Uterus (tissue), 4 donors: Measurements from ENCODE around the gene CYP2A6. TPM values are rescaled to one million over a fixed set of nuclear protein-coding genes. Genes with fewer than 3 reads are reported as not detected.
A peak's percentile ranks its signal among the peaks of the same experiment; 100 is the strongest.

Source experiments
- DNase-seq, 2 donors: peaks; one replicate each; pipeline ENCODE4 v3.0.0-alpha.2; 2019 to 2020
- H3K27ac ChIP-seq, 2 donors: fragments of 200-600 bp; sonication (generic); 1 replicate in 1 of 2; 2 replicates in 1 of 2; pipeline ENCODE4 v1.5.1; 2016 to 2018
- H3K27me3 ChIP-seq, 2 donors: fragments of 200-600 bp; sonication (generic); one replicate each; pipeline ENCODE4 v1.5.1; 2018 to 2019; ENCODE audit warnings: control low read depth in 1 of 2
- H3K36me3 ChIP-seq, 2 donors: fragments of 200-600 bp; sonication (generic); one replicate each; pipeline ENCODE4 v1.5.1; 2019; ENCODE audit warnings: control low read depth in 1 of 2
- H3K4me1 ChIP-seq, 2 donors: fragments of 200-600 bp; sonication (generic); one replicate each; pipeline ENCODE4 v1.5.1; 2018 to 2019; ENCODE audit warnings: control low read depth in 1 of 2
- H3K4me3 ChIP-seq, 2 donors: fragments of 200-600 bp; sonication (generic); 1 replicate in 1 of 2; 2 replicates in 1 of 2; pipeline ENCODE4 v1.5.1; 2018 to 2019; ENCODE audit warnings: mild to moderate bottlenecking in 1 of 2
- H3K9me3 ChIP-seq, 2 donors: fragments of 200-600 bp; sonication (generic); one replicate each; pipeline ENCODE4 v1.5.1; 2019; ENCODE audit warnings: control low read depth in 1 of 2
- CTCF ChIP-seq, 4 experiments: fragments of 200-600 bp in 2 of 4; fragments of 450-650 bp in 2 of 4; sonication (generic) in 2 of 4; IDR thresholded peaks; one replicate each; pipeline ENCODE4 v1.5.1; 2016 to 2019; ENCODE audit warnings: antibody characterized with exemption in 4 of 4, mild to moderate bottlenecking in 2 of 4, moderate library complexity in 1 of 4
- POLR2A ChIP-seq, 2 donors: fragments of 450-650 bp; IDR thresholded peaks; one replicate each; pipeline ENCODE4 v1.6.1; 2016; ENCODE audit warnings: antibody characterized with exemption in 2 of 2, mild to moderate bottlenecking in 1 of 2, moderate library complexity in 1 of 2
- intact Hi-C: fragments of 100-400 bp; cut with DNase I; formaldehyde crosslinking; loops from one replicate; pipeline ENCODE4 v1.15.1; 2023; ENCODE audit warnings: low total_unique reads
- total RNA-seq, 4 donors: library from RNA; depleted of rRNA in 3 of 4; stranded (reverse); fragments of >200 nt in 3 of 4; gene quantifications; one replicate each; pipeline versions ENCODE4 v1.1.0 to v1.2.4, GENCODE V29; 2014 to 2023
- donor health status: DM: yes; HTN: yes; CAD: no.

The CYP2A6 gene
- total RNA-seq, 4 donors from 2014 or later = 0.64 TPM; not detected in 3

DNA sequence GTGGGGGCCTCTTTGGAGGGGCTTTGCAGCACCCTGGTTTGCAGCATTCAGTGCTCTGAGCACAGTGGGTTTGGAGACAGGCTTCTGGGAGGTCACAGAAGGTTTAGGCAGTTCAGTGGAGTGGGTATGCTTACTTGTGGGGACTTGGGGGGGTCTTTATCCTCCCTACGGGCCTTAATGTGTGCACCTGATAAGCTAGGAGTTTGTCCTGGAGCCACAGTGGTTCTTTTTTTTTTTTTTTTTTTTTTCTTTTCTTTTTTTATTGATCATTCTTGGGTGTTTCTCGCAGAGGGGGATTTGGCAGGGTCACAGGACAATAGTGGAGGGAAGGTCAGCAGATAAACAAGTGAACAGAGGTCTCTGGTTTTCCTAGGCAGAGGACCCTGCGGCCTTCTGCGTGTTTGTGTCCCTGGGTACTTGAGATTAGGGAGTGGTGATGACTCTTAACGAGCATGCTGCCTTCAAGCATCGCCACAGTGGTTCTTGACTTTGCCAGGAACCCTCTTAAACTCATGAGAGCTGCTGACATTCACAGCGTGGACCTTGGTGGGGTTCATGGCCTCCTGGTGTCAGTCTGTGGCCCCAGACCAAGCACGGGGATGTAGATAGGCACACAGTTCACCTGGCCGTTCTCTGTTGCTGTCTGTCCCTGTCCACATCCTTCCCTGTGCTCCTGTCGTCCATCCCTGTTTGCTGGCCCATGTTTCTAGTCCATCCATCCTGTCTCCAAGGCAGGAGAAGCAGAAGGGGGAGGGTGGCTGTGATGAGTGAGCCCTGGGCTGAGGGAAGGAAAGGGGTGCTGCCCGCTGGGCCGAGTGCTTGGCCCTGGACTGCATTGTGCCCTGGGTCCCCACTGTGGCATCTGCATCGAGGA is 48.6 kb downstream of the CYP2A6 start:
- H3K4me3 ChIP-seq = peak overlapping the region in 1 of 2 donors; percentile 82
- peaks cover 8 to 42% of the 10 kb centered on the region in 2 donors for H3K4me1 ChIP-seq
- no peaks in the 10 kb centered on the region for H3K36me3 ChIP-seq
- no peaks in the 10 kb centered on the region for H3K9me3 ChIP-seq
- H3K27ac ChIP-seq = peak overlapping the region; percentile 94 to 97
- no peak for DNase-seq
- intact Hi-C loops = no loop called here
- no peaks in the 10 kb centered on the region for H3K27me3 ChIP-seq
- TF ChIP-seq POLR2A (IDR thresholded peaks at IDR 0.05) = no peak
- TF ChIP-seq CTCF (IDR thresholded peaks at IDR 0.05) = no peak

DNA sequence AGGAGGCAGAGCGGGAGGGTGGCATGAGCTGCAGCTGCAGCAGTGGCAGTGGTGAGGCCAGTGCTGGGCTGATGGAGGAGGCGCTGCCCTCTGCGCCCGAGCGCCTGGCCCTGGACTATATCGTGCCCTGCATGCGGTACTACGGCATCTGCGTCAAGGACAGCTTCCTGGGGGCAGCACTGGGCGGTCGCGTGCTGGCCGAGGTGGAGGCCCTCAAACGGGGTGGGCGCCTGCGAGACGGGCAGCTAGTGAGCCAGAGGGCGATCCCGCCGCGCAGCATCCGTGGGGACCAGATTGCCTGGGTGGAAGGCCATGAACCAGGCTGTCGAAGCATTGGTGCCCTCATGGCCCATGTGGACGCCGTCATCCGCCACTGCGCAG is 49.3 kb downstream of the CYP2A6 start:
- peak overlapping the region in 1 of 2 donors; percentile 82 for H3K4me3 ChIP-seq
- intact Hi-C loops = no loop called here

GRCh38 chr19:40800339-40800996 is 49.8 kb downstream of the CYP2A6 start:
- TF ChIP-seq POLR2A (IDR thresholded peaks at IDR 0.05) = no peak
- no peak for TF ChIP-seq CTCF (IDR thresholded peaks at IDR 0.05)
- intact Hi-C loops = no loop called here
- peak overlapping the region; percentile 94 to 97 for H3K27ac ChIP-seq

More for the DNA sequence above, 49.3 kb downstream of the CYP2A6 start:
- H3K36me3 ChIP-seq = no peaks in the 10 kb centered on the region
- no peak for DNase-seq
- no peaks in the 10 kb centered on the region for H3K9me3 ChIP-seq
- no peaks in the 10 kb centered on the region for H3K27me3 ChIP-seq
- peak overlapping the region; percentile 94 to 97 for H3K27ac ChIP-seq
- H3K4me1 ChIP-seq = peaks cover 5 to 38% of the 10 kb centered on the region in 2 donors
- TF ChIP-seq CTCF (IDR thresholded peaks at IDR 0.05) (no peak), POLR2A (IDR thresholded peaks at IDR 0.05) (no peak)

GRCh38 chr19:40799558-40800338 is 50.5 kb downstream of the CYP2A6 start:
- Histone ChIP-seq H3K4me1 (peaks cover 5 to 38% of the 10 kb centered on the region in 2 donors), H3K36me3 (no peaks in the 10 kb centered on the region), H3K9me3 (no peaks in the 10 kb centered on the region), H3K27ac (peak overlapping the region; percentile 94 to 97), H3K27me3 (no peaks in the 10 kb centered on the region), H3K4me3 (peak overlapping the region; percentile 82 to 95)
- peak in 1 of 2 donors; percentile 64 for DNase-seq
- TF ChIP-seq POLR2A (IDR thresholded peaks at IDR 0.05) (peak in 1 of 2 donors; percentile 6), CTCF (IDR thresholded peaks at IDR 0.05) (no peak)
- intact Hi-C loops = no loop called here

More at GRCh38 chr19:40800339-40800996, 49.8 kb downstream of the CYP2A6 start:
- no peaks in the 10 kb centered on the region for H3K27me3 ChIP-seq
- no peaks in the 10 kb centered on the region for H3K9me3 ChIP-seq
- peaks cover 5 to 38% of the 10 kb centered on the region in 2 donors for H3K4me1 ChIP-seq
- no peaks in the 10 kb centered on the region for H3K36me3 ChIP-seq
- peak overlapping the region; percentile 82 to 95 for H3K4me3 ChIP-seq
- DNase-seq = no peak
